HG03103 (cell line): ENCODE measurements around the gene TSPAN32.

ENCODE experiments used
- ATAC-seq: cut with Tn5 transposase; IDR thresholded peaks from one replicate; pipeline ENCODE4 v1.9.1; 2021; ENCODE audit warnings: low read depth; ENCODE audit not compliant: unreplicated experiment

Gene TSPAN32

DNA sequence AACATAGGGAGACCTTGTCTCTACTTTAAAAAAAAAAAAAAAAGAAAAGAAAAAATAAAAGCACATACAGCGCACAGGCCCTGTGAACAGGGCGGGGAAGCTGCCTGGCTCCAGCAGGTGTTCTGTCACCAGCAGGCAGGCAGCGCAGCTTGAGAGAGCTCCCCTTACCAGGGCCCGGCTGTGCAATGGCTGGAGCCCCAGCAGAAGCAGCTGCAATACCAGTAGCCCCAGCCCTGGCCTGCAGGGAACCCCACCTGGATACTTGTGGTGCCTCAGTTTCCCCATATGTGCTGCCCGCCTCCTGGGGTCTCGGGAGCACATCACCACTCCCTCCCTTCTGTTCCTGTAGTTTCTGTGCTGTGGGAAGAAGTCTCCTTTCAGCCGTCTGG is 12.3 kb downstream of the TSPAN32 start:
- ATAC-seq: no peak

DNA sequence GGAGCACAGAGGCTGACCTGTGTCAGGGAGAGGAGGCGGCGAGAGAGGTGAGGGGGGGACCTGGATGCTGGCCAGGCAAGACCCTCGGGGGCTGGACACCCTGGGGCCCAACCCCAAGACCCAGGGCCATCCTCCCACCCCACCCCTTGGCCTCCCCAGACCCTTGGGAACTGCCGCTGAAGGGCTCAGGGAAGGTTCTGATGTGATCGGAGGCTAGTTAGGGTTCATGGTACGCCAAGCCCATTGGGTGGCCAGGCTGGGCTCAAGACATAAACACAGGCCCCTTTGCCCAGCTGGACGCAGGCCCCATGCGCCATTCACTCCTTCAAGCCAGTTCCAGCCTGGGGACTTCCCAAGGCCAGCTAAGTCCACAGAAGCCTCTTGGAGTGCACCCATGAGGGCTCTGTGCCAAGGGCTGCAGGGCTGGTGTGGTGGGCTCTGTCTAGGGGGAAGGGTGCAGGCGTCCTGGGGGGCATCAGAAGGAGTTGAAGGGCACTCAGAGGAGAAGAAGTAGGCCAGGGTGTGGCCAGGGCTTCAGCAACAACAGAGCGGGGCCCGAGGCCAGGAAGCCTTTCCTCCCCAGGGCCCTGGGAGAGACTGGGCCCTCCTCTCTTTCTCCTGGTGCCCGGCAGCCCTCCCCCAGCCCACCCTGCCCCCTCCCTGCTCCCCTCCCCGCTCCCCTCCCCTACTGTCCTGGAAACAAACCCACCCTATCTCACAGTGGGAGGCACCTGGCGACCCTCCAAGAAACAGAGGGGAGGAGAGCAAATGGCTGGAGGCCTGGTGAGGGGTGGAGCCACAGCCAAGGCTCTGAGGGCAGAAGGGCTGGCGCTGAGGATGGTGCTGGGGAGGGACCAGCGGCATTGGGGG is 12.9 kb downstream of the TSPAN32 start:
- no peak for ATAC-seq

DNA sequence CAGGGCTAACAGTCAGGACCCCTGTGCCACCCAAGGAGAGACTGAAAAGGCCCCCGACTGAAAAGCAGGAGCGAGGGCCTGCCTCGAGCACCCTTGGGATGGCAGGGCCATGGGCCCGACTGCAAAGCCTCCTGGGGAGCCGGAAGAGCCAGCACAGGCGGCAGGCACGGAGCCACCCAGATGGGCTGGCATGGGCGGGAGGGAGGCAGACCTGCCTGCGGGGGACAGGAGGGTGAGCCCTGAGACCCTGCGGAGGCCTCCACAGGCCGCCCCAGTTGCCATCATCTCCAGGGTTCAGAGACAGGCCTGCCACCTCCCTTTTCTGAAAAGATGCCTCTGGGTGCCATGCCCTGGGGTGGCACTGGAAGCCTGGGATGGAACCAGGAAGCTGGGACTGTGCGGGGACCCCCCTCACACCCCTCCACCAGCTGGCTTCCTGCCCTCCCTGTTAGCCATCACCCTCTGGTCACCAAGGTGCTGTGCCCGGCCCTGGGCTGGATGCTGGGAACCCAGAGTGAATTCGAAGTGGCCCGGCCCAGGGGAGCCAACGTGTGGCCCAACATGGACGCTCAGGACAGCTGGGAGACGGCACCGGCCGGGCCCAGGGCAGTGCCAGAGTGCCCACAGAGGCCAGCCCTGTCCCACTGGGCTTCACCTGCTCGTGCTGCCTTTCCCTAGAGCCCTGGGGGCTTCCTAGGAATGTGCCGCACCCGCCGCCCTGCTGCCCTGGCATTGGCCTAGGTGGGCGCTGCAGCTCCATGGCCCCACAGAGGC is 13.8 kb downstream of the TSPAN32 start:
- ATAC-seq: no peak

DNA sequence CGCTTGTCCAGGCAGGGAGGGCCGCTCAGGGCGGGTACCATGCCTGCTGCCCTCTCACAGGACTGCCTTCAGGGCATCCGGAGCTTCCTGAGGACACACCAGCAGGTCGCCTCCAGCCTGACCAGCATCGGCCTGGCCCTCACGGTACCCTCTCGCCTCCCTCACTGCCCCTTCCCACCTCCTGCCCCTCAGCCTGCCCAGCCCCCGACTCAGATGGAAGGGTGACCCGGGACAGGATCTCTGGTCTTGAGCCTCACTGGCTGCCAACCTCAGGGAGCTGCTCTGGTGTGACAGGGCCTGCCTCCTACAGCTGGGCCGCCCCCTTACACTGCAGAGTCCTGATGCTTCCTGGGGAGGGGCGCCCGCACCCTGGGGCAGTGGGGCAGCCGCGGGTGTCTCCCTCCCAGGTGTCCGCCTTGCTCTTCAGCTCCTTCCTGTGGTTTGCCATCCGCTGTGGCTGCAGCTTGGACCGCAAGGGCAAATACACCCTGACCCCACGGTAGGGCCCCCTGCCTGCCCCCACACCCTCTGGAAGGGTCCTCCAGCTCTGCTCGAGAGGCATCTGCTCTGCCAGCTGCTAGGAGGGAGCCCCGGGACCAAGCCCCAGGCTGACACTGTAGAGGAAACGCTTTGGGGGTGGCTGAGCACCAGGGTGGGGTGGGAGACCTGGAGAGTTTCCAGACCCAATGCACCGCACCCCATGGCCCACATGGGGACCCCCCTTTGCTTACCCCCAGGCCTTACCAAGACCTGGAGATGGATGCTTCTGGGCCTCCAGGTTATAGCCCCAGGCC is 14.6 kb downstream of the TSPAN32 start:
- ATAC-seq: no peak

GRCh38 chr11:2316963-2317244 is 15.1 kb downstream of the TSPAN32 start:
- no peak for ATAC-seq

DNA sequence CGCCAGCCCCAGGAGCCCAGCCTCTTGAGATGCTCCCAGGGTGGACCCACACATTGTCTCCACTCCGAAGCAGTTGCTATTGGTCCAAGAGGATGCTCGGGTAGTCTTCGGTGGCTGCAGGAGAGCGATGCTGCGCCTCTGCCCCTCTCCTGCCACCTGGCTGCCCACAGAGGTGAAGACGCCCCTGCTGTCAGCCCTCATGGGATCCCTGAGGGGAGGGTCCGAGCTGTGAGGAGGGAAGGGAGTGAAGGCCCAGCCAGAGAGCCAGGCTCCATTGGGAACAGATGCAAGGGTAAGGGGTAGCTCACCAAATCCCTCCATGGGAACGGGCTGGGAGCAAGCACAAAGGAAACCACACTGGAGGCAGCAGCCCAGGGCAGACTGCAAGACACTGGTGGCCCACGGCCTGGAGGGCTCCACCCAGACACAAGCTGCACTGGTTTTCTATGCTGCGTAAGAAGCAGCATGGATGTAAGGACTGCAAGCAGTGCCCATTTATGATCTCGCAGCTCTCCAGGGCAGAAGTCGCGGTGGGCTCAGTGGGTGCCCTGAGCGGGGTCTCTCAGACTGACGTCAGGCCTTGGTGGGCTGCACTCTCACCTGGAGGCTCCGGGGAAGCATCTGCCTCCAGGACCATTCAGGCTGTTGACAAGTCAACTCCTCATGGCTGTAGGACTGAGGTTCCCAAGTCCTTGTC is 15.7 kb downstream of the TSPAN32 start:
- ATAC-seq: no peak

GRCh38 chr11:2318123-2318522 is 16.3 kb downstream of the TSPAN32 start:
- no peak for ATAC-seq

- no peak for ATAC-seq
Observed at GRCh38 chr11:2318707-2319106, 16.9 kb downstream of the TSPAN32 start.

- no peak for ATAC-seq
Observed at GRCh38 chr11:2319791-2320472, 18.1 kb downstream of the TSPAN32 start.

DNA sequence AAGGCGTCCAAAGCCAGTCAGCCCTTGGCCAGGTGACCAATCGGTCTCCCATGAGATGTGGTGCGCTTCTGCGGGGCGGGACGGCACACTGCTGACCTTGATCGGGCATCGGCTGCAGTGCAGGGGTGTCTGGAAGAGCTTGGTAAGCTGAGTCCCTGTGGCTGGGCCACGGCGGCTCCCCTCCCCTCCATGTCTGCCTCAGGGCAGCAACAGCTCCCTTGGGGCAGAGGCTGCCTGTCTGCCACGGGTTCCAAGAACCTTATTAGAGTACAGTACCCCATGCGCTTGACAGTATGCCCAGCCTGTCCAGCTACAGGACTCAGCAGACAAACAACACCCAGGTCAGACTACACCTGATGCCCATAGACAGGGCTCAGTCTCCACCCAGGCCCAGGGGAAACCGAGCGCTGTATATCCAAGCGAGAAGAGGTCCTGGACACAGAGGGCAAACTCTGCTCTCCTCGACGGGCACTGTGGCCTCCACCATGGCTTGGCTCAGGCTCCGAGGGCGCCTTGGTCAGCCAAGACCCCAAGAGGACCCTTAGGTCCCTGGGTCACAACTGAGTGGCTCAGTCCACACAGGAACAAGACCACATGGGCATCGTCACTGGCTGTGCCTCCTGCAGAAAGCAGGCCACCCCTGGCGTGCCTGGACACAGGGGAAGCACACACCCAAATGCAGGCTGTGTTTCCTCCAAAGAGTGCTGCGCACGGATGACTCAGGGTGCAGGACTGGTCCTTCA is 18.9 kb downstream of the TSPAN32 start:
- ATAC-seq: no peak

DNA sequence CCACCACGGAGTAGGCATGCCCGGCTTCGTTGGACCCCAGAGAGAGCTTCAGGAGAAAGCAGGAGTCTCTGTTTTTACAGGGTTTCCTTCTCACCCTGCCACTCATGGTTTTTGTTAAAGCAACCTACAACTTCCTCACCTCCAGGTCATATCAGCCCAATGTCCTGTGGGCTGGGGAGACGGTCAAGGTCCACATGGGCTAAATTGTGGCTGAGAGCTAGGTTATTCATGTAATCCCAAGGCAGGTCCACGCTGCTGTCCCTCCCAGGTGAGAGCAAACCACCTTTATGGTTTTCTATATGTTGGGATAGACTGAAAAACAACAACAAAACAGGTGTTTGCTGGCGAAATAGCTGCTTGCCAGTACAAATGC is 19.5 kb downstream of the TSPAN32 start:
- no peak for ATAC-seq

- ATAC-seq: no peak
Observed at GRCh38 chr11:2325123-2325522, 23.3 kb downstream of the TSPAN32 start.

DNA sequence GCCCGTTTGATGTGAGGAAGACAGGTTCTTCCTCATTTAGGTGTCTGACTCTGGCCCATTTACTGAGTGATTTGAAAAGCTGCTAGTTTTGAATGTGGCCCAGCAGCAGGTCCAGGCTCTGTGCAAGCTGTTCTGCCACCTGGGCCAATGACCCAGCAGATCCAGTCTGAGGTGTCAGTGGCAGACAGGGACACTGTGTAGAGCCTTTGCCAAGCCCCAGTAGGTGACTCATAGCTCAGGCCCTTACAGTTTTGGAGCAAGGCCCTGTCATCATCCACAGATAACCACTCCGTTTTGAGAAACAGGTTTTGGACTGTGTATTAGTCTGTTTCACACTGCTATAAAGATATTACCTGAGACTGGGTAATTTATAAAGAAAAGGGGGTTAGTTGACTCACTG is 23.9 kb downstream of the TSPAN32 start:
- ATAC-seq: no peak

DNA sequence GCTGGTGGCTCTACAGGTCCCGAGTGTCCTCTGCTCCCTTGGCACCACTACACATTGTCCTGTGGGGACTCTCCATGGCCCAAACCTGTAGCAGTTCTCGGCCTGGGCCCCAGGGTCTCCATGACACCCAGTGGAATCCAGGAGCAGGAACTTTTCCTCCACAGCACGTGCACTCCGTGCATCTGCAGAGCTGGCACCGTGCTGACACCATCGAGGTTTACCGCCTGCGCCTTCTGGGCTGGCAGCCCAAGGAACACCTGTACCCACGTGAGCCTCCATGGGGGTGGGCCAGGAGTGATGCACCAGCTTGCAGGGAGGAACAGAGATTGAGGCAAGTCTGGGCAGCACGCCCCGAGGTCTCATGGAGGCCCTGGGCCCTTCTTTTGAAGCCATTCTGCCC is 25.2 kb downstream of the TSPAN32 start:
- no peak for ATAC-seq

DNA sequence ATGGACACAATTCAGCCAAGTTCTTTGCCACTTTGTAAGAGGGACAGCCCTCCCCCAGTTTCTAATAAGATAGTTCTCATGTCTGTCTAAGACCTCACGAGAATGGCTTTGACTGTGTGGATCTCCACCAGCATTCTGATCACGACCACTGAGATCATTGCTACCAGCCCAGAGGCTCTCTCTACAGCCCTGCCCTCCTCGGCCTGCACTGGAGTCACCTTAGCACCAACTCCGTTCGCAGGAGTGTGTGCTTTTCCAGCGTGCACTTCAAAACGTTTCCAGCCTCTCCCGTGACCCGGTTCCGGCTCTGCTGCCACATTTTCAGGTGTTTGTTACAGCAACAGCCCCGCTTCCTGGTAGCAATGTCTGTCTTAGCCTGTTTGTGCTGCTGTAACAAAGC is 26.2 kb downstream of the TSPAN32 start:
- no peak for ATAC-seq

DNA sequence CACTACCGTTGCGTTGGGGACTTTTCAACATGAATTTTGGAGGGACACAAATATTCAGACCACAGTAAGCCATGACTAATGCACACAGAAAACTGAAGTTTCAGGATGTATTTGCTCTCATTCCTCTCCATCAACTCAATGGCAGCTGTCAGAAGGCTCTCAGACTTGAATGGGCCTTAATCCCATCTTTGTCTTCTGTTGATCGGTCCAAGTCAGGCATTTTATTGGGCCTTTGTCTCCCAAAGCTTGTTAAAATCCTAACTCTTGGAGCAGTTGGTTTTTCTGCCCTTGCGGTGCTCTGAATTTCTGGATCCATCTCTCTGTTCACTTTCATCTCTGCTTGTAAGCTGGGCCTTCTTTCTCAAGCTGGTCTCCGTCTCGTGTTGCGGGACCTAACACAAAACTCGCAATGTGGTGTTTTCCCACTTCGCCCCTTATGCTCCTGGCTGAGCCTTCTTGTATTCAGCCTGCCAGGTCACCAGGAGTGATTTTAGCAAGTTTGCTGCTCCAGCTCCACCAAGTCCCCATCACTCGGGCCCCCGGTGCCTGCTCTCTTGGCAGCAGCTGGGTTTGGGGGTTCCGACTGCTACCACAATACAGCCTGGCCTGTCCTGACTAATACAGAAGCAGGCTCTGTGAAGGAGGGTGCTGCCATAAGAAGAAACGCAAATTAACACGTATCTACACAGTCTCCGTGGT is 27.0 kb downstream of the TSPAN32 start:
- ATAC-seq: no peak

DNA sequence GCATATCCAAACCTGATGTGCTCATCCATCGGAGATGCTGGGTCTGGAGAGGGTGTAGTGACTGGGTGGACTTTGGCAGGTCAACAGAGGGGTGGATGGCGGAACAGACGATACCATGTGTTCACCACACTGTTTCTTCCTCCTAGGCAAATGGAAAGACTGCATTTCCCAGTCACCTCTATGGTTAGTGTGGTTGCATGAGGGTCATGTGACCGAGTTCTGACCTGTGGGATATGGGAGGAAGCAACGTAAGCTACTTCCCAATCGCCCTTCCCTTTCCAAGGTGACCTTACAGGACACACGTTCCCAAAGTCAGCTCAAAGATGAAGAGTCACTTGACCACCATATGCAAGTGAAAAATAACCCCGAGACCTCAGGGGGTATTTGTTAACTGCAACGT is 27.7 kb downstream of the TSPAN32 start:
- ATAC-seq: no peak

- ATAC-seq: no peak
Observed at GRCh38 chr11:2330696-2331095, 28.9 kb downstream of the TSPAN32 start.

GRCh38 chr11:2331404-2331803 is 29.6 kb downstream of the TSPAN32 start:
- no peak for ATAC-seq
